KMS-11 (cell line): ENCODE results near the gene GPR63.

Source experiments
- H2AFZ ChIP-seq: fragments of 200-600 bp; sonication (generic); 2 replicates; pipeline ENCODE4 v1.6.1; 2016; ENCODE audit warnings: antibody characterized with exemption, mixed run types, low read depth
- H3K27ac ChIP-seq: fragments of 200-600 bp; sonication (generic); 2 replicates; pipeline ENCODE4 v1.6.1; 2016; ENCODE audit warnings: mild to moderate bottlenecking, mixed run types
- H3K27me3 ChIP-seq: fragments of 200-600 bp; sonication (generic); 2 replicates; pipeline ENCODE4 v1.6.1; 2017; ENCODE audit warnings: mild to moderate bottlenecking, low read depth, mixed run types, moderate library complexity; ENCODE audit not compliant: insufficient read depth
- H3K36me3 ChIP-seq: fragments of 200-600 bp; sonication (generic); 2 replicates; pipeline ENCODE4 v1.6.1; 2017; ENCODE audit warnings: mild to moderate bottlenecking, mixed run types; ENCODE audit not compliant: insufficient read depth
- H3K4me1 ChIP-seq: fragments of 200-600 bp; sonication (generic); 2 replicates; pipeline ENCODE4 v1.6.1; 2016; ENCODE audit warnings: mild to moderate bottlenecking, low read depth, mixed run types; ENCODE audit not compliant: poor library complexity, severe bottlenecking
- H3K4me2 ChIP-seq: fragments of 200-600 bp; sonication (generic); 2 replicates; pipeline ENCODE4 v1.7.0; 2016; ENCODE audit warnings: mild to moderate bottlenecking, mixed run types
- H3K4me3 ChIP-seq: fragments of 200-600 bp; sonication (generic); IDR thresholded peaks from 2 replicates; pipeline ENCODE4 v1.6.1; 2017; ENCODE audit warnings: low read depth, low read length, mixed read lengths; ENCODE audit not compliant: insufficient read depth
- H3K79me2 ChIP-seq: fragments of 200-600 bp; sonication (generic); 2 replicates; pipeline ENCODE4 v1.6.1; 2016; ENCODE audit warnings: low read depth, mixed run types; ENCODE audit not compliant: insufficient read depth
- H3K9ac ChIP-seq: fragments of 200-600 bp; sonication (generic); 2 replicates; pipeline ENCODE4 v1.6.1; 2016; ENCODE audit warnings: mild to moderate bottlenecking, mixed run types
- H4K20me1 ChIP-seq: fragments of 200-600 bp; sonication (generic); 2 replicates; pipeline ENCODE4 v1.6.1; 2016; ENCODE audit warnings: mild to moderate bottlenecking, mixed run types; ENCODE audit not compliant: insufficient read depth
- CTCF ChIP-seq: fragments of 200-600 bp; sonication (generic); conservative IDR thresholded peaks from 2 replicates; pipeline ENCODE4 v1.6.1; 2017; ENCODE audit warnings: low read depth, mild to moderate bottlenecking, antibody characterized with exemption, low read length, moderate library complexity, mixed read lengths

Gene GPR63

GRCh38 chr6:96851858-96852257 lies 14.6 kb upstream of the GPR63 start:
- Histone ChIP-seq H3K27ac (no peak overlapping the region), H3K4me2 (no peak overlapping the region), H3K9ac (no peak overlapping the region), H3K79me2 (no peaks in the 10 kb centered on the region), H3K27me3 (no peaks in the 10 kb centered on the region), H3K4me1 (no peaks in the 10 kb centered on the region), H3K4me3 (no peak overlapping the region), H2AFZ (no peak overlapping the region), H4K20me1 (no peaks in the 10 kb centered on the region), H3K36me3 (no peaks in the 10 kb centered on the region)
- no peak for TF ChIP-seq CTCF

GRCh38 chr6:96849615-96850014 lies 12.3 kb upstream of the GPR63 start:
- Histone ChIP-seq H3K36me3 (no peaks in the 10 kb centered on the region), H3K4me3 (no peak overlapping the region), H3K9ac (no peak overlapping the region), H3K79me2 (no peaks in the 10 kb centered on the region), H3K4me1 (no peaks in the 10 kb centered on the region), H2AFZ (no peak overlapping the region), H3K27ac (no peak overlapping the region), H4K20me1 (no peaks in the 10 kb centered on the region), H3K27me3 (no peaks in the 10 kb centered on the region), H3K4me2 (no peak overlapping the region)
- no peak for TF ChIP-seq CTCF

GRCh38 chr6:96844530-96844929 lies 7.3 kb upstream of the GPR63 start:
- H3K4me3 ChIP-seq, result no peak overlapping the region
- H3K27ac ChIP-seq, result no peak overlapping the region
- H3K36me3 ChIP-seq, result no peaks in the 10 kb centered on the region
- H2AFZ ChIP-seq, result no peak overlapping the region
- no peaks in the 10 kb centered on the region for H4K20me1 ChIP-seq
- H3K9ac ChIP-seq, result no peak overlapping the region
- no peak overlapping the region for H3K4me2 ChIP-seq
- no peak for TF ChIP-seq CTCF
- no peaks in the 10 kb centered on the region for H3K79me2 ChIP-seq
- H3K27me3 ChIP-seq, result no peaks in the 10 kb centered on the region
- no peaks in the 10 kb centered on the region for H3K4me1 ChIP-seq

- Histone ChIP-seq H3K4me1 (no peaks in the 10 kb centered on the region), H3K4me2 (no peak overlapping the region), H3K27ac (no peak overlapping the region), H3K27me3 (no peaks in the 10 kb centered on the region), H4K20me1 (no peaks in the 10 kb centered on the region), H3K9ac (no peak overlapping the region), H3K36me3 (no peaks in the 10 kb centered on the region), H3K4me3 (no peak overlapping the region), H2AFZ (no peak overlapping the region), H3K79me2 (peaks cover 8% of the 10 kb centered on the region; the same call in 1 of the 2 replicates)
- TF ChIP-seq CTCF, result no peak
Observed at GRCh38 chr6:96841345-96841744, 4.1 kb upstream of the GPR63 start.

GRCh38 chr6:96836631-96837080 lies 621 bp downstream of the GPR63 start:
- H3K4me3 ChIP-seq, result no peak overlapping the region
- H3K27me3 ChIP-seq, result no peaks in the 10 kb centered on the region
- peak overlapping the region; percentile 73; the same call in 1 of the 2 replicates for H3K9ac ChIP-seq
- peak overlapping the region; percentile 61 for H3K27ac ChIP-seq
- no peak for TF ChIP-seq CTCF
- peaks cover 52% of the 10 kb centered on the region for H3K79me2 ChIP-seq
- peak overlapping the region; percentile 77 for H3K4me2 ChIP-seq
- peak overlapping the region; percentile 75 for H2AFZ ChIP-seq
- peaks cover 36% of the 10 kb centered on the region for H3K4me1 ChIP-seq
- no peaks in the 10 kb centered on the region; the same call in 1 of the 2 replicates for H4K20me1 ChIP-seq
- H3K36me3 ChIP-seq, result no peaks in the 10 kb centered on the region
